Globus pallidus (tissue), 1 donor: ENCODE results near the gene ALDH3A2.
A peak's percentile ranks its signal among the peaks of the same experiment; 100 is the strongest.

Source experiments
- DNase-seq: peaks from one replicate; pipeline ENCODE4 v3.0.0-alpha.2; 2015; ENCODE audit warnings: low spot score

ALDH3A2 gene

DNA sequence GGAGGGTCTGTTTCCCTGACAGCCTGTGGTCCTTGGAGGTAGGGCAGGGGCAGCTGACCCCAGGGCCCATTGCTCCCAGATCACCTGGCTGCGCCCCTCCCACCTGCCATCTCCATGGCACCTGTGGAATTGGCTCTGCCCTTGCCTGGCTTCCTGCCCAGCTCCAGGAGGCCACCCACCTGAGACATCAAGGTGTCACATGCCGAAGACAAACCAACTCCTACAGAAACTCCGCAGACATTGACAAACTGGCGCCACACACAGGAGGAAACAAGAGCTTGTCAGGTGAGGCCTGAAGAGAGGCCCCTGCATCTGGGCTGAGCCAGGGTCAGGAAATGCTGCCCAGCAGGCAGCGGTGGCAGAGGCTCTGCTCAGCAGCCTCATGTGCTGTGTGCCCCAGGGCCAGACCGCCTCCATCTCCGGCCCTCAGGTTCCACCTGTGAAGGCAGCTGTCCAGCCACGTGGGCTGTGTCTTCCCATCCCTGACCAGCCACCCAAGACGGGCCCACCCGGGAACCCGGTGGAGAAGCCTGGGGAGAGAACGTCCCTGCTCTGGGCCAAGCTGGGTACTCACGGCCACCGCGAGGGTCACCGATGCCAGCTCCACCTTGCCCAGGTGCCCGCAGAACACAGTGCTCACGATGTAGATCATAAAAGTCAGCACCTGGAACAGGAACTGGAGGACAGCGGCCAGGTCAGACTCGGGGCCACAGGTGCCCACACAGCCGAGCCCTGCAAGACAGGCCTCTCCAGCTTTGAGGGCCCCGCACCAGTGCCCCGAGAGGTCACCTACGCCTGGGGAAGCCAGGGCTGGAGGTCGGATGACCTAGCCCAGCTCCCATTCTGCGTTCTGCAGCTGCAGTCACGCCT, 66.2 kb downstream of the ALDH3A2 start:
- no peak for DNase-seq

DNA sequence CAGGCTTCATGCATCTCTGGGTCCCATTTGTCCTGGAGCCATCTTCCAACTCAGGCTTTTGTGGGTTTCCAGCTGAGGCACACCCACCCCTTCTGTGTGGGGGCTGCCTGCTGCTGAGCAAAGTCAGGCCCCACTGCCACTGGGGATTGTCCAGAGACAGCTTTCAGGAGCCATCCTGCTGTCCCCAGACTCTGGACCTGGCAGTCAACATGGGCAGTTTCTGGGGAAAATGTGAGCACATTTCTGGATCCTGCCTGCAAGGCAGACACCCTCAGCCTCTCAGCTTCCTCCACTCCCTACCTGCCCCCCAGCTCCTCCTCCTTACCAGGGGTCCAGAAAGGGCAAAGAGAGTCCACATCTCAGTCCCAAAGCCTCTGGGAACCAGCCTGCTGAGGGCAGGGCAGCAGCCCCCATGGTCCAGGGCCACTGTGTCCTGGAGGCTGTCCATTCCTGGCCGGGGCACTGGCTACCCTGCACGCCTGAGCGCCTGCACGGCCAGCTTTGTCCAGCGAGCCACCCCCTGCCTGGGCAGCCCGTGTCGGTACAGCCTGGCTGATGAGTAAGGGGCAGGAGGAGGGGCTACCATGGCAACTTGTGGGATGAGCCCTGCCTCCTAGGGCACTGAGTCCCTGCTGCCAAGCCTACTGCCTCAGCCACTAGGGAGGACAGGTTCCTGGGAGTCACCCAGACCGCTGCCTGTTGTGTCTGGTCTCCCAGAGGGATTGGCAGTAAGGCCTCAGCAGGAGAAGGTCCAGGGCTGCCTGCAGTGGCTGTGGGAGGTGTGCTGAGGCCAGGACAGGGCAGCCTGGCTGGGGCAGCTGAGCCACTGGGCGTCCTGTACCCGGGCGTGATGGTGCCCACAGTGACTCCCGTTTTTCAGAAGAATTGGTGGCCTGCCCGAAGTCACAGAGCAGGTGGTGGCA, 67.8 kb downstream of the ALDH3A2 start, which contains the start of gene SLC47A2:
Gene SLC47A2 (minus strand): TSS at position 477 of the 923 bp plus-strand sequence. CDS start 29 bp downstream, at position 448.
- peak; percentile 28 for DNase-seq

DNA sequence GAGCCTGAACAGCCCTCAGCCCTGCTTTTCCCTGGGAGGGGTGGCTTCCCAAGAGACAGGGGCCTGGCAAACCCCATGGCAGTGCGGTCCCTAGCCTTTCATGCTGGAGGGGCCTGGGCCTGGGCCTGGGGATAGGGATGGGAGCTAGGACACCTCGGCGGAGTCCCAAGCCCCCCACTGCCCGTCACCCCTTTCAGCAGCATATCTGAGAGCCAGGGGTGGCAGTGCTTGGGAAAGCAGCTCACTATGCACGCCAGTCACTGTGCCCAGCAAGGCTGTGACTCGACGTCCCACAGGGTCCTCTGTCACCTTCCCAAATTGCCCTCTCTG, 68.4 kb downstream of the ALDH3A2 start:
- no peak for DNase-seq

DNA sequence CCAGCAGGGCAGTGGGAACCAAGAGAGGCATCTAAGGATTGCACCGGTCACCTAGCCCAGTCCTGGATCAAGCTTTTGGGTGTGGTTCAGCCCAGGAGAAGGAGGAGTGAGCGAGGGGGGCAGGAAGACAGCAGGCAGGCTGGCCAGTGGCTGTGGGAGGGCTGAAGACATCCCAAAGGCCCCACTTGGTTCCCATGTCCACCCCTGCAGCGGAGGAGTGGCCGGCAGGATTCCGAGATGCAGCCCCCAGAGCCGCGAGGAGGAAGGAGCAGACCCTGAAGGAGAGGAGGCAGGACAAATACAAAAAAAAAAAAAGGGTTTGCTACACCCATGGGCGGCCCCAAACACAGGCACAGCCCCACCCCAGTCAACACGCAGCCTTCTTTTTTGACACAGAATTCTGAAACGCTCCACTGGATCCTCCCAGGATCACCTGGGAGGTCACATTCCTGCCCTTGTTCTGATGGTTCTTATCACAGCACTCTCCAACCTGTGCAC, 68.9 kb downstream of the ALDH3A2 start:
- DNase-seq: no peak

DNA sequence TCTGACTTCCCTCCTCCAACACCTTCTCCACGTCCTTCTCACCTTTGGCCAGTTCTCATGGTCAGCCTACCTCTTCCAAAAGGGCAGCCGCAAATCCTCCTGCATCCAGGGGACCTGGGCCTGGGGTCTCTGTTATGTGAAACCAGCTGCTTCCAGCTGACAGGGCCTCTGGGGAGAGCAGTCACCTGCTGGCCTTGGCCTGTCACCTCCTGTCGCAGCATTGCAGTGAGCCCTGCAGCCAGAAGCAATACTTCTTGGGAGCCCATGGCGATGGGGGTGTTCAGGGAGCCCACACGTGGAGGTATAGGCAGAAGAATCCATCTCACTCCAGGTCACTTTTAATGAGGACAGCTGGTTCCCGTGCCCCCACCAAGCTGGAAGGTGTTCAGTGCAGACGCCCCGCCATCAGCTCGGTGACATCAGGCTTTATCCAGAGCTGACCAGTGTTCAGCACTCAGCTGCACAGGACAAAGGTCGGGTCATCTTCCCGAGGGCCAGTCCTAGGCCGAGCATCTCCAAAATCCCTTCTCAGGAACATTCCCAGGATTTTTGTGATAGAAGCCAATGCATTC, 69.6 kb downstream of the ALDH3A2 start:
- no peak for DNase-seq

DNA sequence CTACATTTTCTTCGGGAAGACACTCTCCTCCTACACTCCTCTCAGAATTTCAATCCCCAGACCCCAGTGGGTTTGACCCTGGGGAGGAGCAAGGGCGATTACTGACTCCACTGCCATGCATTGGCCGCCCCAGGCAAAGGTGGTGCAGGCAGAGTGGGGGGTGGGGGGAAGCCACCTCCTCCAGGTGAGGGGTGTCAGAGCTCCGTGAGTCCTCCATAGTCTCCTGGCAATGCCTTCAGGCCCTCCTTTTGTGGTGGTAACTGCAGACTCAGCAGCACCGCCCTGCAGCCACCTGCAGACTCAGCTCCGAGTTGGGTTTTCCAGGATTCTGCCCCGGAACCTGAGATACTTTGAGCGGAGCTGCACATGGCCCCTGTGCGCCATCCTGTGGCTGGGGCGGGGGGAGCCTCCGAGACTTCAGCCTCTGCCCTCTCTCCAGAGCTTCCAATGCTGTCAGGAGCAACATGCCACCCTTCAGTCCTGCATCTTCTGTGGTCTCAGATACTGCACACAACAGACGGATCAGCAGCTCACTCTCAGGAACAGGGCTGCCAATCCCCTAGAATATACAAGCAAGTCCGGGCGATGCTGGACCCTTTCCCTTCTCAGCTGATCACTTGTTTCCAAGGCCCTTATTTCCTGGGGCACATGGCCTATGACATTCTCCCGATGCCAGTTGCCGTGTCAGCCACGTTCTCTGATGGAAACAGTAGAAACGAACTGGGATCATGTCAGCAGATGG, 70.2 kb downstream of the ALDH3A2 start:
- DNase-seq: no peak

DNA sequence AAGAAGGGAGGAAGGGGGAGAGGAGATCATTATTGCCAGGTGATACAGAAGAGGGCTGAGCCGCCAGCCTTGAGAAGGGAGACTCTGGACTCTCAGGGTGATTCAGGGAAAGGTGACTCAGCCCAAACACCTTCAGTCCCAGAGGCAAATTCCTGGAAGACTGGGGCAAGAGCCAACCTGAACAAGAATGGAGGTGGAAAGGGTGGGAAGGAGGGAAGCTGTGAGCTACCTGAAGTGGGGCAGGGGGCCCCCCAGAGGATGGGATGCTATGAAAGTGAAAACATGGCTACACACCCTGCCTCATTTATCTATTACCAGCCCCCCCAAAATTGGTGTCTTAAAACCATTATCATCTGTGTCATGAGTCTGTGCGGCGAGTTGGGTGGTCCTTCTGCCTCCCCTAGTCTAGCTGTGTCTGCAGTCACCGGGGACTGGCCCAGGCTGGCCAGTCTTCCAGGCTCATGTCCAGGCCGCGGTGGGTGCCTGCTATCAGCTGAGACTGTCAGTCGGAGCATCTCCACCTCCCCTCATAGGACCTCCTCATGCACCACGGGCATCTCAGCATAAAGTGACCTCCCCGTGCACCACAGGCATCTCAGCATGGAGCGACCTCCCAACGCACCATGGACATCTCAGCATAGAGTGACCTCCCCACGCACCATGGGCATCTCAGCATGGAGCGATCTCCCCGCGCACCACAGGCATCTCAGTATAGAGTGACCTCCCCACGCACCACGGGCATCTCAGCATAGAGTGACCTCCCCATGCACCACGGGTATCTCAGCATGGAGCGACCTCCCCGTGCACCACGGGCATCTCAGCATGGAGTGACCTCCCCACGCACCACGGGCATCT, 71.0 kb downstream of the ALDH3A2 start:
- no peak for DNase-seq

DNA sequence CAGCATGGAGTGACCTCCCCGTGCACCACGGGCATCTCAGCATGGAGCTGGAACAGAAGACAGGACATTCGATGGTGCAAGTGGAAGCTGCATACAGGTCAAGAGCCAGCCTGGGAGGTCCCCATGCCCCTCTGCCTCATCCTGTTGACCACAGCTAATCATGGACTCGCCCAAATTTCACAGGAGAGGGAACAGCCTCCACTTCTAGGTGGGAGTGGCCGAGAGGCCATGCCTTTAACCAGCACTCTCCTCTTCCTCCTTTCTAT, 71.6 kb downstream of the ALDH3A2 start:
- DNase-seq: no peak

DNA sequence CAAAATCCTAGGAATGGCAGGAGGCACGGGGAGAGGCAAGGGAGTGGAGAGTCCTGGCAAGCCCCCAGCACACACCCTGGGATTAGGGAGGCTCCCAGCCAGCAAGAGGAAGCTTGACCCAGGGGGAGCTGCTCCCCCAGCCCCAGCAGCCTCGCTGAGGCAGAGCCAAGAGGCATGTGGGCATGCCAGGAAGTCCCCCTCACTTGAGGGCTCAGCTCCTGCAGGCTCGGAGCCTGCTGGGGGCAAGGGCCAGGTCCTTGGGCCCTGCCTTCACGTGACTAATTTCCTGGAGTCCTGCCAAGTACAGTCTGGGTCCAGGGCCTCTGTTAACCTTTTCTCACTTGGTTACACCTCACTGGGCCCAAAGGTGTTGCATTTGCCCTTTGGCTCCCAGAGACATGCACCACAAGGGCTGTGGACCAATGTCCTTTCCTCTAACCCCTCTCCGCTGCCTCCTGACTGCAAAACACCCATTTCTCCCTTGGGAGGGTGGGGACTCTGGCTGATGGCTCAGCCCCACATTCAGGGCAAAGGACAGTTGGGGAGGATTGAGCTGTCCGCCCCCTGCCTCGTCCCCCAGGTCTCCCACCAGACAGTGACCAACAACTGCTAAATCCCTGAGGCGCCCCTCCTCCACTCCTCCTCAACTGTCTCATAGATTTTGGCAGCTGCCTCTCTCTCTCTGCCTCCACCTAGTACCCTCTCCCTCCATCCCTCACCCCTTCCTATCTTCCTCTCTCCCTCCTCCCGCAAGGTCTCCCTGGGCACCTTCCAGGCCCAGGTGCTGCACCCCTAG, 72.3 kb downstream of the ALDH3A2 start:
- DNase-seq: no peak

DNA sequence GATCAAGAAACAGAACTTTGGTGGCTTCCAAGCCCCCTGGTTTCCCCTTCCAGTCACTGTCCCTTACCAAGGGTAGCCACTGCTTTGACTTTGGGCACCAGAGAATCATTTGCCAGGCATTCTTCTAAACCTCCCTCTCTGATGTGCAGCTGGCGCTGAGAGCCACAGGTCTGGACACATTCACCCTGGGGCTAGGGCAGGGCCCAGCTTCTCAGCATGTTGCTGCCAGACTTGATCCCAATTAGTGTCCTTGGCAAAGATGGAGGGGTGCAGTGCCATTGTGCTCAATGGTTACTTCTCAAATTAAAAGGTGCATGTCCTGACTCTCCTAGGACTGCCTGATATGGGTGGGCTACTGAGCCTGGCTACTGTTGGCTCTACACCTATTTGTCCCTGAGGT, 75.4 kb downstream of the ALDH3A2 start:
- no peak for DNase-seq

DNA sequence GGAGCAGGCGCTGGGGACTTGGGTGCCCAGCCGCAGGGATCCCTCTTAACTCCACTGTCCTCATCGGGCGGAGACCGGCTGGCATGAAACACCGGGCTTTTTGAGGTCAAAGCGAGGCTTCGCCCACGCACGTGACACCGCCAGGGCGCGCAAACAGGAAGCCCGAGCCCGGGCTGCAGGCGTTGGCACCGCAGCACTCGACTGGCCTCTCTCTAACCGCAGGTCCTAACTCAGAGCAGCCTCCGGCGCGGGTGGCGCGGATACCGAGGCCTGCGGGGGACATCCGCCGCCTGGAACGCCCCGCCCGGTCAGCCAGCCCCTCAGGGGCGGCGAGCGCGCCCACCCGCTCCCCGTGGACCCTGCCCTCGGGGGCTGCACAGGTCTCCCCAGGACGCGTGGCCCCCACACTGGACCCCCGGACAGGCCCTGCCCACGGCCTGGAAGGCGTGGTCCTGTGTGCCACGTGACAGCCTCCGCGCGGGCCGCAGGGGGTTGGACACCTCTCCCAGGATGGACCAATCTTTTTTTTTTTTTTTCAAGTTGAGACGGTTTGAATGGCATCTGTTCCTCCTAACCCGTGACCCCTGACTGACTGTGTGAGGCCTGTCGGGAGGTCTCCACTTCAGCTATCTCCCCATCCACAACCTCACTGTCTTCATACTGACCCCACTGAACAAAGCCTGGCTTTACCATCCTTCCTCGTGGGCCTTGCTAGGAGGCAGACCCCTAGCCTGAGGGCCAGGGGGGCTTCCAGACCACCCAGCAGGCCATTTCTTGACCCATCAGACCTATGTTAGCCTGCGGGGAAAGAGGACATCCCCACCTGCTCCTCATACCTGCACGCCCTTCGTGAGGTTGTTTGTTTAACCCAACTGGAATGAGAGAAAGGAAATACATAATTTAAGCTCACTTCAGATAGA, 76.2 kb downstream of the ALDH3A2 start:
- DNase-seq: peak; percentile 47

DNA sequence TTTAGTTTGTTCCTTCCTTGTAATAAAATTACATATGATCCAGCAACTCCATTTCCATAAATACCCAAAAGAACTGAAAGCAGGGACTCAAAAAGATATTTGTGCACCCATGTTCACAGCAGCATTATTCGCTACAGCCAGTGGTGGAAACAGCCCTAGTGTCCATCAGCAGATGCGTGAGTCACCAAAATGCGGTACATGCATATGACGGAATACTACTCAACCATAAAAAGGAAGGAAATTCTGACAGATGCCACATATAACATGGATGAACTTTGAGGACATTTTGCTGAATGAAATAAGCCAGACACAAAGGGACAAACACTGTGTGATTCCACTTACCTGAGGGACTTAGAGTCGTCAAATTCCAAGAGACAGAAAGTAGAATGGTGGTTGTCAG, 76.9 kb downstream of the ALDH3A2 start:
- DNase-seq: no peak

DNA sequence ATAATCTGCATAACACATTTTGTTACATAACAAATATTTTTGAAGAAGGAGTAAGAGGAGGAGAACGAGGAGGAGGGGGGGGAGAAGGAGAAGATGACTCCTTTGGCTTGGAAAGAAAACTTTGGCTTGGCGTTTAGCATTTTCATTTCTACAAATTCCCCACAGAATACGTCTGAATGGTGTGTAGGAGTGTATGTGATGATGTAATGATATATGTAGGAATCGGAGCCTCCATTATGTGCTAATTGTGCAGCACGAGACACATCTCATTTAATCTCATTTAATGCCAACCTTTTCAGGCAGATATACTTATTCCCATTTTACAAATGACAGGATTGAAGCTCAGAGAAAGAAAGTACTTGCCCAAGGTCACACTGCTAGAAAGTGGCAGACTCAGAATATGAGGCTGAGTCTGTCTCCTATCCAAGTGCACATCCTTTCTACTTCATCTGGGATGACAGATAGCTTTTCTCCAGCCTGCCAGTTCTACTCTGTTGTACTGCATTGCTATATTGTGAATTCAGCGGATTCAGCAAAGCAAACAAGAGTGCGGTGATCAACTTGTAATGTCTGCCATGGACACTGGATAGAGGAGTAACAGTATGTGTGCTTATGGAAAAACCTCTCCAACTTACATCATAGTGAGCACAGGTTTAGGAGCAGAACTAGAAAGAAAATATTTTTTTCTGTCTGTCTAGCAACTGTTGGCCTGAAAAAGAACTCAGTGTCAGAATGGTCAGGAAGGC, 78.3 kb downstream of the ALDH3A2 start:
- DNase-seq: peak; percentile 7
